ENCODE measurements around the gene NTF4.
"Not testable (repeated sequence)": the region's sequence is repeated elsewhere in the genome, so short reads cannot be mapped to it uniquely, and the experiment has no call there.

Gene NTF4

GRCh38 chr19:49058562-49058961 lies 6.1 kb downstream of the NTF4 start:
- H3K4me3 ChIP-seq (ENCODE audit: low read depth, low read length), result no peak overlapping the region
- no peak for DNase-seq (ENCODE audit: low read depth)
- TF ChIP-seq, protein P1, sequence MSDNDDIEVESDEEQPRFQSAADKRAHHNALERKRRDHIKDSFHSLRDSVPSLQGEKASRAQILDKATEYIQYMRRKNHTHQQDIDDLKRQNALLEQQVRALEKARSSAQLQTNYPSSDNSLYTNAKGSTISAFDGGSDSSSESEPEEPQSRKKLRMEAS (IDR thresholded peaks at IDR 0.05; ENCODE audit: low read depth, low read length), result no peak
- TF ChIP-seq POLR2A (IDR thresholded peaks at IDR 0.05; ENCODE audit: extremely low read depth, insufficient read length) (no peak), CTCF (IDR thresholded peaks at IDR 0.05; ENCODE audit: low read depth, low read length) (no peak), MYC (IDR thresholded peaks at IDR 0.05; ENCODE audit: low read depth, low read length) (no peak)

- no peak within 1 kb of the TSS for H3K4me3 ChIP-seq (ENCODE audit: low read depth, low read length)
- DNase-seq (ENCODE audit: low read depth), result no peak
These were observed 6.9 kb downstream of the NTF4 start, which contains the start of gene CGB7 for GRCh38 chr19:49057636-49058234. Gene CGB7 (minus strand): TSS chr19:49057749. CDS start chr19:49055375, 2,374 bp downstream.

GRCh38 chr19:49056902-49057596 lies 7.6 kb downstream of the NTF4 start:
- H3K4me3 ChIP-seq (ENCODE audit: low read depth, low read length); DNase-seq (ENCODE audit: low read depth): not testable (repeated sequence)

More at GRCh38 chr19:49057636-49058234, 6.9 kb downstream of the NTF4 start, which contains the start of gene CGB7:
- no peak for TF ChIP-seq MYC (IDR thresholded peaks at IDR 0.05; ENCODE audit: low read depth, low read length)
- TF ChIP-seq, protein P1 (IDR thresholded peaks at IDR 0.05; ENCODE audit: low read depth, low read length), result no peak
- no peak for TF ChIP-seq POLR2A (IDR thresholded peaks at IDR 0.05; ENCODE audit: extremely low read depth, insufficient read length)
- TF ChIP-seq CTCF (IDR thresholded peaks at IDR 0.05; ENCODE audit: low read depth, low read length), result no peak

DNA sequence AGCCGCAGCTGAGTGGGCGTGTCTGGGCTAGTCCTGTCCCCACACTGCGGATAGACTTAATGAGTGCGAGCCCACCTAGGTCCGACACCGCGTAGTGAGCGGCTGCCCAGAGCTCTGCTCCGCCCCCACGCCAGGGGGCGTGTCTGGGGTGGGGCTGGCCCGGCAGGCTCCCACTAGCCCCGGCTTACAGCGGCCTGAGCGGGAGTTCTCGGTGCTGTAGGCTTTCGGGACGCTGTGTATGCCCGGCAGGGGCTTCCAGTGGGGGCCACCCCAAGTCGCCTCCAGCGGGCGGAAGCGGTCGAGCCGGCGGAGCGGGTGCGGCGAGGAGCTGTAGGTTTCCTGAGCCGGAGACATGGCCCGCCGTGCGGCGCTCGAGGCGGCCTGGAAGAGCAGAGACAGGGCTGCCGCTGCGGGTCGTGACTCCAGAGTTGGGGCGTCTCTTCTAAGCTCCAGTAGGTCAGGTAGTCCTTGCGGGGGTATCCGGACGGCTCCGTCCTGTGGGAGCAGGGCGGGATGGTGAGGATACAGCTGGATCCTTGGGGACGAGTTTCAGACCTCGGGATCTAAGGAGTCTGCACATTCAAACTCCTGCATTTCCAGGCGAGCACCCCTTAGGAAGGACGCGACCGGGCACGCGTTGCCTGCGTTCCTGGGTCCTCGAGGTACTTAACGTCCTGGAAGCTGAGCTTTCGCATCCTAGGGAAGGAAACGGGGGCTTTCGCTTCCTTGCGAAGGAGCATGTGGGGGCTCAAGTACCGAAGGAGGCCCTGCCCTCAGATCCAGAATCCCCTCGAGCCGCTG lies 8.3 kb downstream of the NTF4 start:
- TF ChIP-seq, protein P1 (IDR thresholded peaks at IDR 0.05; ENCODE audit: low read depth, low read length), result no peak
- TF ChIP-seq CTCF (IDR thresholded peaks at IDR 0.05; ENCODE audit: low read depth, low read length) (peak; percentile 57), MYC (IDR thresholded peaks at IDR 0.05; ENCODE audit: low read depth, low read length) (no peak)
- no peak overlapping the region for H3K4me3 ChIP-seq (ENCODE audit: low read depth, low read length)
- peak; percentile 79 for DNase-seq (ENCODE audit: low read depth)

DNA sequence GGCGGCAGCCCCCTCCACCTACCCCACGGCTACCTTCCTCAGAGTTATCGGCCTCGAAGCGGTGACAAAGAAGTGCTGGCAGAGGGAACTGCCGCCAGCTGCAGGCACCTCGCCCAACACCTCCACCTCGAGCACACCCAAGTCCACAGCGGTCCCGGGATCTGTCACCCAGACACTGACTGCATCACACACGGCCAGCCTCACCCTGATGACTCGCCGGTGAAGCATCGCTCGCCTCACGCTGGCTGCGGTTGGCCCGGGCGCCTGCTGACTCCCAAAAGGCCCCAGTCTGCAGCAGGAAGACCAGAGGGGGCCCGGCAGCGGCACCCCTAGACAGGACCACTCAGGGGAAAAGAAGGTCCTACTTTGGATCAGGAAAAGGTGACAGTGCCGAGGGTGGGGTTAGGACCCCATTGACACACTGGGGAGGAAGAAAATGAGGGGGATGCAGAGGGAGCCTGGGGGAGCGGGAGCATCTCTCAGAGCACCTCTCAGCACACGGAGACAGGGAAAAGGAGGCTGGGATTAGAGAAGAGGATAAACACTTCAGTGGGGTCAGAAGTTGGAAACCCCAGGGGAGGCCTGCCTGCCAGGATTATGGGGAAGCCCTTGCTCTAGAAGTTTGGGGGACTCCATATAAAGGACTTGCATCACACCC lies 14.1 kb downstream of the NTF4 start:
- not testable (repeated sequence) for H3K4me3 ChIP-seq (ENCODE audit: low read depth, low read length); DNase-seq (ENCODE audit: low read depth)

DNA sequence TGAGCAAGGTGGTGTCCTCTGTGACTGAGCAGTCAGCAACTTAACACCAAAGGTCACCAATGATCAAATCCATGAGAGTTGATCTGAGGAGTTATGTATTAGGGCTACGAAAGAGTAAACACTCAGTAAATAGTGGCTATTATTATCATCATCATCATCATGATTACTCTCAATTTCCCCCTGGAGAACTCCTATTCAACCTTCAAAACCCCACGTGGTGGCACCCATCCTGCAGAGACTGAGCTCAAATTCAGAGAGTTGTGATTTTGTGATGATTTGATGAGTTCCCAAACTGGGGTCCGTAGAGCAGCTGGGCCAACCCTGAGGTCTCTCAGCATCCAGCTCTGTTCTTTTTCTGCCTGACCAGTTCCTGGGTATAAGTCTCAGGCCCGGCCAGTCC lies 14.8 kb downstream of the NTF4 start:
- not testable (repeated sequence) for DNase-seq (ENCODE audit: low read depth); H3K4me3 ChIP-seq (ENCODE audit: low read depth, low read length)

GRCh38 chr19:49049011-49049410 lies 15.6 kb downstream of the NTF4 start, which contains the start of gene CGB8:
Gene CGB8 (minus strand): TSS chr19:49049111. CDS start chr19:49048739, 372 bp downstream.
- not testable (repeated sequence) for H3K4me3 ChIP-seq (ENCODE audit: low read depth, low read length)

GRCh38 chr19:49043548-49043947 lies 21.1 kb downstream of the NTF4 start, which contains the start of gene CGB5:
Gene CGB5 (plus strand): TSS chr19:49043848. CDS start chr19:49044210, 362 bp downstream.
- DNase-seq (ENCODE audit: low read depth); H3K4me3 ChIP-seq (ENCODE audit: low read depth, low read length): not testable (repeated sequence)

More at GRCh38 chr19:49049011-49049410, 15.6 kb downstream of the NTF4 start, which contains the start of gene CGB8:
- not testable (repeated sequence) for DNase-seq (ENCODE audit: low read depth)

DNA sequence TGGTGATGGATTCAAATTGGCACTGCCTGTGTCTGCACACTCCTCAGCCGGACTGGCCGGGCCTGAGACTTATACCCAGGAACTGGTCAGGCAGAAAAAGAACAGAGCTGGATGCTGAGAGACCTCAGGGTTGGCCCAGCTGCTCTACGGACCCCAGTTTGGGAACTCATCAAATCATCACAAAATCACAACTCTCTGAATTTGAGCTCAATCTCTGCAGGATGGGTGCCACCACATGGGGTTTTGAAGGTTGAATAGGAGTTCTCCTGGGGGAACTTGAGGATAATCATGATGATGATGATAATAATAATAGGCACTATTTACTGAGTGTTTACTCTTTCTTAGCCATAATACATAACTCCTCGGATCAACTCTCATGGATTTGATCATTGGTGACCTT lies 22.0 kb downstream of the NTF4 start:
- H3K4me3 ChIP-seq (ENCODE audit: low read depth, low read length); DNase-seq (ENCODE audit: low read depth): not testable (repeated sequence)

All from NB4 (cell line).